EL (cell line): Measurements from ENCODE around the gene RNMT.

ENCODE experiments used
- DNase-seq: peaks from one replicate; pipeline ENCODE4 v3.0.0-alpha.2; 2016

RNMT gene

GRCh38 chr18:13813271-13813849 lies 86.9 kb downstream of the RNMT start:
- peak; percentile 47 for DNase-seq
